GM18861 (cell line): ENCODE data around the gene ATG4A.

ENCODE experiments used
- ATAC-seq: cut with Tn5 transposase; IDR thresholded peaks from one replicate; pipeline ENCODE4 v1.9.1; 2021; ENCODE audit not compliant: unreplicated experiment

ATG4A gene

GRCh38 chrX:108091264-108091877 lies at the start of gene ATG4A, which contains the start of gene PSMD10:
Gene ATG4A, plus strand, starts transcription at chrX:108091778. Its CDS starts 49 bp downstream, at chrX:108091827.
Gene PSMD10, minus strand, starts transcription at chrX:108091542. Its CDS starts 22 bp downstream, at chrX:108091520.
- ATAC-seq: peak; percentile 95

GRCh38 chrX:108044554-108045256 lies 46.9 kb upstream of the ATG4A start, which contains the start of gene VSIG1:
Gene VSIG1, plus strand, starts transcription at chrX:108045065. Its CDS starts 66 bp downstream, at chrX:108045131.
- no peak for ATAC-seq

GRCh38 chrX:108049649-108050048 lies 41.9 kb upstream of the ATG4A start:
- no peak for ATAC-seq

- no peak for ATAC-seq
Measured at GRCh38 chrX:108053218-108053617, 38.4 kb upstream of the ATG4A start.

GRCh38 chrX:108055546-108055945 lies 36.0 kb upstream of the ATG4A start:
- ATAC-seq: no peak

- ATAC-seq: no peak
Measured at GRCh38 chrX:108059801-108060200, 31.8 kb upstream of the ATG4A start.

GRCh38 chrX:108064001-108064400 lies 27.6 kb upstream of the ATG4A start:
- ATAC-seq: no peak

GRCh38 chrX:108064613-108065012 lies 27.0 kb upstream of the ATG4A start:
- ATAC-seq: no peak

GRCh38 chrX:108068121-108068520 lies 23.5 kb upstream of the ATG4A start:
- no peak for ATAC-seq

- no peak for ATAC-seq
Measured at GRCh38 chrX:108070891-108071290, 20.7 kb upstream of the ATG4A start.

GRCh38 chrX:108071578-108071977 lies 20.0 kb upstream of the ATG4A start:
- ATAC-seq: no peak

- no peak for ATAC-seq
Measured at GRCh38 chrX:108072746-108073145, 18.8 kb upstream of the ATG4A start.

GRCh38 chrX:108081110-108081509 lies 10.5 kb upstream of the ATG4A start:
- no peak for ATAC-seq

GRCh38 chrX:108087792-108088191 lies 3.8 kb upstream of the ATG4A start:
- no peak for ATAC-seq

GRCh38 chrX:108088511-108088910 lies 3.1 kb upstream of the ATG4A start:
- ATAC-seq: no peak

GRCh38 chrX:108090491-108091263 lies 901 bp upstream of the ATG4A start:
- no peak for ATAC-seq

- peak; percentile 19 for ATAC-seq
Measured at GRCh38 chrX:108091878-108092291, 307 bp downstream of the ATG4A start.

GRCh38 chrX:108097380-108097779 lies 5.8 kb downstream of the ATG4A start:
- ATAC-seq: no peak

GRCh38 chrX:108105473-108105872 lies 13.9 kb downstream of the ATG4A start:
- ATAC-seq: no peak

- no peak for ATAC-seq
Measured at GRCh38 chrX:108114541-108114940, 23.0 kb downstream of the ATG4A start.

GRCh38 chrX:108117988-108118387 lies 26.4 kb downstream of the ATG4A start:
- no peak for ATAC-seq

GRCh38 chrX:108121291-108121690 lies 29.7 kb downstream of the ATG4A start:
- no peak for ATAC-seq
